AG04450 (cell line): ENCODE results near the gene VPS37B. TPM values are rescaled to one million over a fixed set of nuclear protein-coding genes. Genes with fewer than 3 reads are reported as not detected.

Experiments used
- CTCF ChIA-PET: fragments of 300-600, 350-600 bp; formaldehyde crosslinking; extraction: SDS; loops from one replicate; lab custom pipeline; 2022; ENCODE audit warnings: antibody characterized with exemption, inconsistent platforms; lab: Charles Lee
- POLR2A ChIA-PET: fragments of 350-600 bp; formaldehyde crosslinking; extraction: SDS; loops from one replicate; lab custom pipeline; 2021; ENCODE audit warnings: antibody characterized with exemption, inconsistent platforms; lab: Yijun Ruan, JAX
- DNase-seq: peaks from one replicate; pipeline ENCODE4 v3.0.0-alpha.2; 2011; ENCODE audit warnings: low read depth, low spot score
- H3K27ac ChIP-seq: one replicate; pipeline ENCODE4 v1.5.1; 2012; ENCODE audit warnings: low read depth, low read length, control low read depth
- H3K27me3 ChIP-seq: one replicate; pipeline ENCODE4 v1.6.0; 2012; ENCODE audit warnings: low read length; ENCODE audit not compliant: control insufficient read depth, insufficient read depth
- H3K4me3 ChIP-seq: 2 replicates; pipeline ENCODE4 v1.5.1; 2011; ENCODE audit warnings: mild to moderate bottlenecking, low read depth, low read length, control low read depth
- H3K9me3 ChIP-seq: 2 replicates; pipeline ENCODE4 v1.5.1; 2012; ENCODE audit warnings: low read length; ENCODE audit not compliant: control insufficient read depth, insufficient read depth
- CTCF ChIP-seq: IDR thresholded peaks from 2 replicates; pipeline ENCODE4 v1.5.1; 2011; ENCODE audit warnings: low read depth, low read length, control low read depth, inconsistent platforms
- polyA plus RNA-seq: library from polyadenylated mRNA; depleted of rRNA; stranded (reverse); fragments of >200 nt; gene quantifications from 2 replicates; pipeline ENCODE4 v1.2.3, GENCODE V29; 2011

VPS37B gene
- polyA plus RNA-seq, 1 experiment: 24.5 TPM

DNA sequence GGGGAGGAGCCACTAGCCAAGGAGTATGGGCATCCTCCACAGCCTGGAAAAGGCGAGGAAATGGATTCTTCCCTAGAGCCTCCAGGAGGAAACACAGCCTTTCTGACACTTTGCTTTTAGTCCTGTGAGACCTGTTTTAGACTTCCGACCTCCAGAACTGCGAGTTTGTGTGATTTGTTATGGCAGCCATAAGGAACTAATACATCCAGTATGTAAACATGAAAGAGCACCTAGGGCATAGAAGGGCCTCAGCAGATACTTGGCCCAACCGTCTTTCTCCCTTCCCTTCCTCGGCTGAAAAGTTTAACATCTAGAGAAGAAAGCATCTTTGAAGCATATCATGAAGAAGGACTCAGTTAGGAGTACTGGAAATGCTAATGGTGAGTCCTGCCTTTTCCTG, 57.1 kb downstream of the VPS37B start:
- DNase-seq: no peak
- no peaks in the 10 kb centered on the region; the same call in 1 of the 2 replicates for H3K9me3 ChIP-seq
- ChIA-PET POLR2A (no interaction called here), CTCF (interaction anchor here (1.3 kb wide), 1 partner anchor 45 kb away, joined by 4 read pairs; no protein-coding TSS in a partner anchor)
- TF ChIP-seq CTCF: no peak
- H3K27me3 ChIP-seq: no peaks in the 10 kb centered on the region
- H3K27ac ChIP-seq: no peak overlapping the region
- no peak overlapping the region for H3K4me3 ChIP-seq

DNA sequence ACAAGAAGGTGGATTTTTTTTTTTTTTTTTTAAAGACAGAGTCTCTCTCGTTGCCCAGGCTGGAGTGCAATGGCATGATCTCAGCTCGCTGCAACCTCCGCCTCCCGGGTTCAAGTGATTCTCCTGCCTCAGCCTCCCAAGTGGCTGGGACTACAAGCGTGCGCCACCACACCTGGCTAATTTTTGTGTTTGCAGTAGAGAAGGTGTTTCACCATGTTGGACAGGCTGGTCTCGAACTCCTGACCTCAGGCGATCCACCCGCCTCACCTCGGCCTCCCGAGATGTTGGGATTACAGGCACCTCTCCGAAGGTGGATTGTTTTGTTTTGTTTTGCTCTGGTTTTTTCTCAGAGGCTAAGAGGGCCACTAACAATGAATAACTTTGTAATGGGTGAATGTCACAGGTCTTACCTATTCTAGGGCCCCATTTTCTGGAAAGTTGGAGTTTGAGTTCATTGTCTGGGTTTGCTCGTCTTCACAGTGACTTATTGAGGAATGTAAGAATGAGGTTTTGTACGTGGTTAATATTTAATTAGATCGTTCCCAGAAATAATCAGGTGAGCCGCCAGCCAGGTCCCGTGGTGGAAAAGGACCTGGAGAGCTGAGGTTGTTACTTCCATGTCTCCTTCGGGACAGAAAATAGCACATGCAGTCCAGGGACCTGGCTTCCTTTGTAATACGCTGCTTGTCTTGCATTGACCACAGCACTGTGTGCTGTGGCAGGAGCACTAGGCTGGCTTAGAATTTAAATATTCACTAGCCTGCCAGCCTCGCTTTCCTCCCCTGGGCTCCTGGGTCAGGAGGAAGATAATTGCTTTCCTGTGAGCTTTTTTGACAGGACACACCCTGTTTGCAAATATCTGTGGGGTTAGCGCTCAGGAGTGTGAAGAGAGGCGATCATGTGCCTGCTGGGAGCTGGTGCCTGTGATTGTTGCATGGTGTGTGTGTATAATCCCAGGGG, 58.3 kb downstream of the VPS37B start:
- DNase-seq: no peak
- no peak overlapping the region for H3K27ac ChIP-seq
- no peak overlapping the region for H3K4me3 ChIP-seq
- CTCF ChIA-PET: interaction anchor here (0.6 to 1.3 kb wide), 2 partner anchors 12 to 44 kb away, joined by 3 to 4 read pairs; no protein-coding TSS in a partner anchor
- TF ChIP-seq CTCF: no peak
- no peaks in the 10 kb centered on the region; the same call in 1 of the 2 replicates for H3K9me3 ChIP-seq
- POLR2A ChIA-PET: no interaction called here
- H3K27me3 ChIP-seq: no peaks in the 10 kb centered on the region

- Histone ChIP-seq H3K27ac (no peak overlapping the region), H3K4me3 (peak overlapping the region; percentile 66), H3K9me3 (no peaks in the 10 kb centered on the region; the same call in 1 of the 2 replicates), H3K27me3 (no peaks in the 10 kb centered on the region)
- no peak for TF ChIP-seq CTCF
- POLR2A ChIA-PET: interaction anchor here (0.6 to 1.0 kb wide), 5 partner anchors 16 to 402 kb away, joined by 3 to 8 read pairs (median 4); partner anchors contain the start of gene ABCB9
- DNase-seq: no peak
- CTCF ChIA-PET: interaction anchor here (0.6 to 1.6 kb wide), 2 partner anchors 42 to 65 kb away, joined by 3 to 5 read pairs; no protein-coding TSS in a partner anchor
Observed at GRCh38 chr12:122836027-122836921, 59.6 kb downstream of the VPS37B start.

DNA sequence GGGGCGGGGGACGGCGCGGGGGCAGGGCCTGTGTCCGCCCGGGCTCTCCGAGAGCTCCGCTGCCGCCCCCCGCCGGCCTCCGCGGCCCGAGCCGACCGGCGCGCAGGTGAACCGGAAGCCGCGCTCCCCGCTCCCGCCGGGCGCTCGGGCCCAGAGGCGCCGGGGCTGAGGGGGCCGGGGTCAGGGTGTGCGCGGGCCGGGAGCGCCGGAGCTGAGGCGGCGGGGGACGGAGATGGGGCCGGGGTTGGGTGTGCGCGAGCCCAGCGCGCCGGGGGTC, 60.2 kb downstream of the VPS37B start:
- Histone ChIP-seq H3K4me3 (peak overlapping the region; percentile 66), H3K27ac (no peak overlapping the region), H3K9me3 (no peaks in the 10 kb centered on the region; the same call in 1 of the 2 replicates), H3K27me3 (no peaks in the 10 kb centered on the region)
- POLR2A ChIA-PET: interaction anchor here (0.7 kb wide), 3 partner anchors 63 to 196 kb away, joined by 4 to 8 read pairs (median 5); partner anchors contain the start of gene ABCB9
- no peak for DNase-seq
- CTCF ChIA-PET: interaction anchor here (1.6 kb wide), 1 partner anchor 42 kb away, joined by 5 read pairs; no protein-coding TSS in a partner anchor
- no peak for TF ChIP-seq CTCF
